ENCODE results near the gene IPO7.

Gene IPO7

DNA sequence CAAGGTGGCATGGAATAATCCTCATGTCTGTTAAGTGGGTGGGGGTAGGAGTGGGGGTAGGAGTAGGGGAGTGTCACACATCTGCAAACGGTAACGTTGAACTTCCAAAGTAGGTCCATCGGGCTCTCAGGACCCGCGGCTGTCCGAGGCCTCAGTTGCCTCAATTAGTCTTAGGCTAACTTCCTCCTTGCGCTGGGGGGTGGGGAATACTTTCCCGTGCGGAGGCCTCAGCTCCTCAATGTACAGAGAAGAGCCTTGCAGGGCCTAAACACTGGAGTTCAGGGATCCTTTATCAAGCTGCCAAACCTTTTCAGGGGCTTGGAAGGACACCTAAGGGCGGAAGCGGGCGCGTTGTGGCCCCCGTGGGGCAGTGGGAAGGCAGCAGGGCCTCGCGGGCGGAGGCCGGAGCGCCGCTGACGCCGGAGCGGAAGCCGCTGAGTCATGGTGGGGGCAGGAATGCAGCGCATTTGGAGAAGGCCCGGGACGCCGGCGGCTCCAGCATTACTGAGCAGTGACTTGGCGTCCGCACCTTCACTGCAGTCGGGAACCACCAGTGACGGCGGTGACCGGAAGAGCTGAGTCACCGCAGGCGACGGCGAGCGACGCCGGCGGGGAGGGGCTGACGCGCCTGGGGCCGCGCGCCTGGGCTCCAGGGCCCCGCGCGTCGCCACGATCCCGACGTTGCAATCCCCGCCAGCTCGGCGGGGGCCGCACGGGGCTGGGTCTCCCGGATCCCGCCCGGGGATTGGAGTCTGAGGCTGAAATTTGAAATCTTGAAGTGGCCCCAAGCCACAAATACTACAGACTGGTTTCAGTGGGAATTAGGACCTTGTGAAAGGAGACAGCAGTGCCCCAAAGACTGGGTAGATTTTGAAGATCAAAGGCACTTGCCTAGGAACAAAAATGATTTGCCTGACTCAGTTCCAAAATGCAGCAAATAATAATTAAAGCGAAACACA, 20.2 kb upstream of the IPO7 start:
- H3K9ac ChIP-seq (ENCODE audit: low read depth, low read length): peak overlapping the region; percentile 87
- peak overlapping the region; percentile 59 for H3K4me3 ChIP-seq (ENCODE audit: low read depth, low read length)
- H3K27me3 ChIP-seq (ENCODE audit: control insufficient read depth, insufficient read depth, low read length): no peaks in the 10 kb centered on the region
- H3K9me3 ChIP-seq (ENCODE audit: control insufficient read depth, insufficient read depth, low read length): no peaks in the 10 kb centered on the region
- H3K27ac ChIP-seq (ENCODE audit: low read depth, low read length): peak overlapping the region; percentile 97
- H3K36me3 ChIP-seq (ENCODE audit: control insufficient read depth, insufficient read depth, low read length): no peaks in the 10 kb centered on the region
- H3K4me1 ChIP-seq (ENCODE audit: control insufficient read depth, insufficient read depth, low read length): peaks cover 24% of the 10 kb centered on the region

DNA sequence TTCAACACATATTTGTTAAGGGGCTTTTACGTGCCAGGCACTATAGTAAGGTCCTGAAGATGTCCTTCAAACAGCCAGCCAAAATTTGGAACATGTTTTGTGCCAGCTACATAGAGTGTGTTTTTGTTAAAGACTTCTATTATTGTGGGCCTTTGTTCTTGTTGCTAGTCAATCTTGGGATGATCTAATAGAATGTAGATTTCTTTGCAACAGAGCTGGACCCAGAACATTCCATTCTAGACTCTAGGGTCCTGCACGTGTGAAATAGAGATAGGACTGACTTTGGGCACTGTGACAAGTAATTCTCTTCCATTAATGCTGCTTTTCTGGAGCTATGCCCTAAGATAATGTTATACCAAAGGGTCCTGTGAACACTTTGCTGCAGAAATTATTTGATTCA, 16.9 kb upstream of the IPO7 start:
- Histone ChIP-seq H3K27ac (ENCODE audit: low read depth, low read length) (no peak overlapping the region), H3K9me3 (ENCODE audit: control insufficient read depth, insufficient read depth, low read length) (no peaks in the 10 kb centered on the region), H3K9ac (ENCODE audit: low read depth, low read length) (no peak overlapping the region), H3K4me1 (ENCODE audit: control insufficient read depth, insufficient read depth, low read length) (peaks cover 21% of the 10 kb centered on the region), H3K4me3 (ENCODE audit: low read depth, low read length) (no peak overlapping the region), H3K36me3 (ENCODE audit: control insufficient read depth, insufficient read depth, low read length) (no peaks in the 10 kb centered on the region), H3K27me3 (ENCODE audit: control insufficient read depth, insufficient read depth, low read length) (no peaks in the 10 kb centered on the region)

- peaks cover 11% of the 10 kb centered on the region; the same call in 1 of the 2 replicates for H3K4me1 ChIP-seq (ENCODE audit: control insufficient read depth, insufficient read depth, low read length)
- no peaks in the 10 kb centered on the region for H3K27me3 ChIP-seq (ENCODE audit: control insufficient read depth, insufficient read depth, low read length)
- no peak overlapping the region for H3K9ac ChIP-seq (ENCODE audit: low read depth, low read length)
- H3K9me3 ChIP-seq (ENCODE audit: control insufficient read depth, insufficient read depth, low read length): no peaks in the 10 kb centered on the region
- H3K36me3 ChIP-seq (ENCODE audit: control insufficient read depth, insufficient read depth, low read length): no peaks in the 10 kb centered on the region
- no peak overlapping the region for H3K4me3 ChIP-seq (ENCODE audit: low read depth, low read length)
- H3K27ac ChIP-seq (ENCODE audit: low read depth, low read length): no peak overlapping the region
These were observed 7.4 kb upstream of the IPO7 start for GRCh38 chr11:9377036-9377435.

- H3K36me3 ChIP-seq (ENCODE audit: control insufficient read depth, insufficient read depth, low read length): no peaks in the 10 kb centered on the region
- H3K4me1 ChIP-seq (ENCODE audit: control insufficient read depth, insufficient read depth, low read length): peaks cover 5% of the 10 kb centered on the region; the same call in 1 of the 2 replicates
- H3K27me3 ChIP-seq (ENCODE audit: control insufficient read depth, insufficient read depth, low read length): no peaks in the 10 kb centered on the region
- H3K9me3 ChIP-seq (ENCODE audit: control insufficient read depth, insufficient read depth, low read length): no peaks in the 10 kb centered on the region
- H3K27ac ChIP-seq (ENCODE audit: low read depth, low read length): no peak overlapping the region
- no peak overlapping the region for H3K4me3 ChIP-seq (ENCODE audit: low read depth, low read length)
- H3K9ac ChIP-seq (ENCODE audit: low read depth, low read length): no peak overlapping the region
These were observed 5.4 kb upstream of the IPO7 start for GRCh38 chr11:9379041-9379440.

DNA sequence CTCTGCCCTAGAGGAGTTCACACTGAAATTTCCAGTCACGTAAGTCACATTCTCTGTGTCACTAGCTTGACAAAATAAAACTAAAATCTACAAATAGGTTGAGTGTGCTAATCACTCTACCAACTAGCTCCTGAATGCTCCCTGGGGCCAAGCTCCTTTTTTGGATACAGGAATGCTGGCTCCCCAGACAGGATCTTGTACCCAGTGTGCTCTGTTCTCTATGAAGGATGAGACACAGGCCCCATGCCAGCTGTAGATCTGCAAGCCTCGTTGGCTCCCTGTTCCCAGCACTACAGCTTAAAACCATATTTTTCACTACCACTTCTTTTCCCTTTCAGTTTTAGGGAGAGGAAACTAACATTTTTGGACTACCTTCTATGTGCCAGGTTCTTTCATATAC, 3.7 kb upstream of the IPO7 start:
- no peak overlapping the region for H3K4me3 ChIP-seq (ENCODE audit: low read depth, low read length)

DNA sequence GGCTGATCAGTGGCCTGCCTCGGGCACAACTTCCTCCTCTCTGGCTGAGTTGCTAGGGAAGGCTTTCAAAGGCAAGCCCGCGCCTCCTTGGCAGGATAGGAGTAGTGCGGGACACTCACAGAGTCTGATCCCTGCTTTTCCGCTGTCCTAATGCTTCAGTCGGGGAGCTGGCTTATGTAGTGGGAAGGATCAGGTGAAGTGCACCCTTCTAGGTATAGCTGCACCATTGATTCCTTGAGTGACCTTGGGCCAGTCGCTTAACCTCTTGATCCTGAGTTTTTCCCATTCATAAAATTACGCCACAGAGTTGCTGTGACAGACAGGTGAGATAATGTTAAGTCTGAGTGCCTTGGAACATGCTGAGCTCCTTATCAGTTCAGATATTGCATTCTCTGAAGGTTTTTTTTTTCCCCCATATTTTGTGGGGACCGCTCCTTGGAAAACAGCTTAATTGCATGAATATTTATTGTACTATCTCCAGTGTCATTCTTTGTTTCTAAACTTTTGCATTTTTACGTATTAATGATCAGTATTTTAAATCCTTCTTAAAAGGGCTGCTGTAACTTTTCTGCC, 961 bp downstream of the IPO7 start:
- Histone ChIP-seq H3K27me3 (ENCODE audit: control insufficient read depth, insufficient read depth, low read length) (no peaks in the 10 kb centered on the region), H3K36me3 (ENCODE audit: control insufficient read depth, insufficient read depth, low read length) (peaks cover 31% of the 10 kb centered on the region), H3K9me3 (ENCODE audit: control insufficient read depth, insufficient read depth, low read length) (no peaks in the 10 kb centered on the region), H3K9ac (ENCODE audit: low read depth, low read length) (peak overlapping the region; percentile 97), H3K27ac (ENCODE audit: low read depth, low read length) (peak overlapping the region; percentile 99), H3K4me3 (ENCODE audit: low read depth, low read length) (peak overlapping the region; percentile 83), H3K4me1 (ENCODE audit: control insufficient read depth, insufficient read depth, low read length) (peaks cover 16% of the 10 kb centered on the region; the same call in 1 of the 2 replicates)

More for the DNA sequence above, 3.7 kb upstream of the IPO7 start:
- no peaks in the 10 kb centered on the region for H3K27me3 ChIP-seq (ENCODE audit: control insufficient read depth, insufficient read depth, low read length)
- H3K4me1 ChIP-seq (ENCODE audit: control insufficient read depth, insufficient read depth, low read length): peaks cover 8% of the 10 kb centered on the region; the same call in 1 of the 2 replicates
- no peak overlapping the region for H3K27ac ChIP-seq (ENCODE audit: low read depth, low read length)
- H3K9ac ChIP-seq (ENCODE audit: low read depth, low read length): no peak overlapping the region
- H3K9me3 ChIP-seq (ENCODE audit: control insufficient read depth, insufficient read depth, low read length): no peaks in the 10 kb centered on the region
- H3K36me3 ChIP-seq (ENCODE audit: control insufficient read depth, insufficient read depth, low read length): peaks cover 3% of the 10 kb centered on the region; the same call in 1 of the 2 replicates

DNA sequence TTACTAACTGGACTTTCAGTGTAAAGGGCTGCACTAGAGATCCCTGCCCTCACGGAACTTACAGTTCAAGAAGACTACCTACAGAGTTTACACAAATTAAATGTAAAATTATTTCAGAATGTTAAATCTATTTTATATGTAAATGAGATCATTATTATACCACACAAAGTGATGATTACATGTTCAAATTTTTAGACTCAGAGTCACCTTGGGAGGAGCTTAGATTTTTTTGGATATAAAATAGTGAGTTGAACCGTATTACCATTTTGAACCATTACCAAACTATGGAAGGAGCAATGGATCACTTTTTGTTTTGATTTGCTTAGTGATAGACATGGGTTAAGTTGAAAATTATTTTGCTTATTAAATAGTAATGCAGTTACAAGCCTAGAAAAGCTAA, 1.6 kb downstream of the IPO7 start:
- Histone ChIP-seq H3K9ac (ENCODE audit: low read depth, low read length) (peak overlapping the region; percentile 97), H3K27me3 (ENCODE audit: control insufficient read depth, insufficient read depth, low read length) (no peaks in the 10 kb centered on the region), H3K4me3 (ENCODE audit: low read depth, low read length) (peak overlapping the region; percentile 83), H3K36me3 (ENCODE audit: control insufficient read depth, insufficient read depth, low read length) (peaks cover 33% of the 10 kb centered on the region), H3K27ac (ENCODE audit: low read depth, low read length) (no peak overlapping the region), H3K4me1 (ENCODE audit: control insufficient read depth, insufficient read depth, low read length) (peaks cover 11% of the 10 kb centered on the region; the same call in 1 of the 2 replicates), H3K9me3 (ENCODE audit: control insufficient read depth, insufficient read depth, low read length) (no peaks in the 10 kb centered on the region)

- H3K27me3 ChIP-seq (ENCODE audit: control insufficient read depth, insufficient read depth, low read length): no peaks in the 10 kb centered on the region
- H3K4me3 ChIP-seq (ENCODE audit: low read depth, low read length): peak overlapping the region; percentile 83; the same call in 1 of the 2 replicates
- H3K36me3 ChIP-seq (ENCODE audit: control insufficient read depth, insufficient read depth, low read length): peaks cover 38% of the 10 kb centered on the region
- no peak overlapping the region for H3K27ac ChIP-seq (ENCODE audit: low read depth, low read length)
- no peaks in the 10 kb centered on the region for H3K9me3 ChIP-seq (ENCODE audit: control insufficient read depth, insufficient read depth, low read length)
- peaks cover 11% of the 10 kb centered on the region; the same call in 1 of the 2 replicates for H3K4me1 ChIP-seq (ENCODE audit: control insufficient read depth, insufficient read depth, low read length)
- H3K9ac ChIP-seq (ENCODE audit: low read depth, low read length): no peak overlapping the region
These were observed 2.4 kb downstream of the IPO7 start for GRCh38 chr11:9386901-9387300.

DNA sequence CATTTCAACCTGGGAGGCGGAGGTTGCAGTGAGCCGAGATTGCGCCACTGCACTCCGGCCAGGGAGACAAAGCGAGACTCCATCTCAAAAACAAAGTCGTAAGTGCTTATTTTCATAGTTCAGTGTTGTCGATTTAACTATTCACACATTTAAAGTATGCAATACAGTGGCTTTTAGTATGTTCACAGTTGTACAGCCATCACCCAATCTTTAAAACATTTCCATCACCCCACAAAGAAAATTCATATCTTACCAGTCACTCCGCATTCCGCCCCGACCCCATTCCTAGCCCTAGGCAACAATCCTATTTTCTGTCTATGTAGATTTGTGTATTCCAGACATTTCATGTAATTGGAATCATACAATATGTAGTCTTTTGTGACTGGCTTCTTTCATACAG, 11.9 kb downstream of the IPO7 start:
- H3K4me1 ChIP-seq (ENCODE audit: control insufficient read depth, insufficient read depth, low read length): peaks cover 8% of the 10 kb centered on the region; the same call in 1 of the 2 replicates
- H3K36me3 ChIP-seq (ENCODE audit: control insufficient read depth, insufficient read depth, low read length): peaks cover 25% of the 10 kb centered on the region; the same call in 1 of the 2 replicates
- no peak overlapping the region for H3K9ac ChIP-seq (ENCODE audit: low read depth, low read length)
- H3K27me3 ChIP-seq (ENCODE audit: control insufficient read depth, insufficient read depth, low read length): no peaks in the 10 kb centered on the region
- H3K4me3 ChIP-seq (ENCODE audit: low read depth, low read length): no peak overlapping the region
- no peak overlapping the region for H3K27ac ChIP-seq (ENCODE audit: low read depth, low read length)
- no peaks in the 10 kb centered on the region for H3K9me3 ChIP-seq (ENCODE audit: control insufficient read depth, insufficient read depth, low read length)

- Histone ChIP-seq H3K27ac (ENCODE audit: low read depth, low read length) (no peak overlapping the region), H3K4me3 (ENCODE audit: low read depth, low read length) (no peak overlapping the region), H3K36me3 (ENCODE audit: control insufficient read depth, insufficient read depth, low read length) (peaks cover 24% of the 10 kb centered on the region; the same call in 1 of the 2 replicates), H3K4me1 (ENCODE audit: control insufficient read depth, insufficient read depth, low read length) (peaks cover 8% of the 10 kb centered on the region; the same call in 1 of the 2 replicates), H3K9me3 (ENCODE audit: control insufficient read depth, insufficient read depth, low read length) (no peaks in the 10 kb centered on the region), H3K27me3 (ENCODE audit: control insufficient read depth, insufficient read depth, low read length) (no peaks in the 10 kb centered on the region), H3K9ac (ENCODE audit: low read depth, low read length) (no peak overlapping the region)
These were observed 12.3 kb downstream of the IPO7 start for GRCh38 chr11:9396752-9397151.
